Measurements from ENCODE around the gene NCF4.
A peak's percentile ranks its signal among the peaks of the same experiment; 100 is the strongest.

The NCF4 gene

GRCh38 chr22:36838119-36839030, 22.4 kb upstream of the NCF4 start:
- DNase-seq (ENCODE audit: low read depth in 2 of 2) = no peak

DNA sequence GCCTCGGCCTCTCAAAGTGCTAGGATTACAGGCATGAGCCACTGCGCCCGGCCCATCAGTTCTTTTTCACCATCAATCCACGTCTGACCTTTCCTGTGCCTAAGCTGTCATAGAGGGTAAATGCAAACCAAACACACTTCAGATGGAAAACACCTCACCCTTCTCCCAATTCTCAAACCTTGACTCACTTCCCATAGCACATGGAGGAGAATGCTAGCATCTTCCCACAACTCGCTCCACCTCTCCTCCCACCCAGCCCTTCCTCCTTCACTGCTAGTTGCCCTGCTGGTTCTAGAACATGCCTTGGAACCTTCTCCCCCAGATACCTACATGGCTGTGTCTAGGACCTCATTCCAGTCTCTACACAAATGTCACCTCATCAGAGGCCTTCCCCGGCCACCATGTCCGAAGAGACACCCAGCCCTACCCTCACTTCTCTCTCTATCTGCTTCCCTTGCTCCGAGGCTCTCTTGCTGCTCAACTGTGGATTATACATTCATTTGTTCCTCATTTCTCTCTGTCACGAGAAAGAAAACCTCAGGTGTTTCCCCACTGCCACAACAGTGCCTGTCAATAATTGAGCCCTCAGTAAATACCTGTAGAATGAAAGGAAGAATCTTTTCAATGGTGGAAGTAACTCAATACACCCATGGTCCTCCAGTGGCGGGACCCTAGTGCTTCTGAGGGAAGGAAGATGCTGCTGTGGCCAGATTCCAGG, 21.3 kb upstream of the NCF4 start:
- no peak for DNase-seq (ENCODE audit: low read depth in 2 of 2)

DNA sequence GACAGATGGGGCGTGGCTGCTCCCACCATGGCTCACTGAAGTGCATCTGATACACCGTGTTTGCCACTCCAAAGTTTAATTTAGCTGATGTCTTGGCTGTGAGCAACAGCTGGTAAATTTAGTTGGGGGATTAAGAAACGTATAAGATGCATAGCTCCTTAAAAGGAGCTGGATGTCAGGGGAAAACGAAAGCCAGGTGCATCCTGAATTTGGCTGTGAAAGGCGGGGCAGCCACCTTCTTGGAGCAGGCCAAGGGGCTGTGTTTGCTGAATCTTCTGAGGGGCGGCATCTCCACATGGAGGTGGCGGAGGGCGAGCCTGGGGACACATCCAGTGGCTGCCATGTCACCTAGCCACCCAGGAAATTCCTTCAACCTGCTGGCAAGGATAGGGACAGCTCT, 20.7 kb upstream of the NCF4 start:
- no peak for DNase-seq (ENCODE audit: low read depth in 2 of 2)

DNA sequence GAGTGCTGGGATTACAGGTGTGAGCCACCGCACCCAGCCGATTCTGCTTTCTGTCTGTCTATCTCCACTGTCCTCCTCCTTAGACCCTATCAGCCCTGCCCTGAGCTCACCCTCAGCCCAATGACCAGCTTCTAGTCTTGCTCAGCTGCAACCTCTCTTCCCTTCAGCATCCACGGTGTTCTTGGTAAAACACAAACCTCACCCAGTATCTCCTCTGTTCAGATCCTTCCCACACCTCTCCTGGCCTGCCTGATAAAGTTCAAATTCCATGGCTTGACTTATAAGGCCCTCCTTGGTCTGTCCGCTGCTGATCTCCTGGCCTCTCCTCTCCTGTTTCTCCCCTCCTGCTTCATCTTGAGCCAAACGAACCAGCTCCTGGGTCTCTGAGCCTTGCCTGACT, 14.5 kb upstream of the NCF4 start:
- no peak for DNase-seq (ENCODE audit: low read depth in 2 of 2)

GRCh38 chr22:36846949-36847348, 13.9 kb upstream of the NCF4 start:
- no peak for DNase-seq (ENCODE audit: low read depth in 2 of 2)

- DNase-seq (ENCODE audit: low read depth in 2 of 2) = no peak
These were observed 10.8 kb upstream of the NCF4 start for GRCh38 chr22:36850056-36850455.

DNA sequence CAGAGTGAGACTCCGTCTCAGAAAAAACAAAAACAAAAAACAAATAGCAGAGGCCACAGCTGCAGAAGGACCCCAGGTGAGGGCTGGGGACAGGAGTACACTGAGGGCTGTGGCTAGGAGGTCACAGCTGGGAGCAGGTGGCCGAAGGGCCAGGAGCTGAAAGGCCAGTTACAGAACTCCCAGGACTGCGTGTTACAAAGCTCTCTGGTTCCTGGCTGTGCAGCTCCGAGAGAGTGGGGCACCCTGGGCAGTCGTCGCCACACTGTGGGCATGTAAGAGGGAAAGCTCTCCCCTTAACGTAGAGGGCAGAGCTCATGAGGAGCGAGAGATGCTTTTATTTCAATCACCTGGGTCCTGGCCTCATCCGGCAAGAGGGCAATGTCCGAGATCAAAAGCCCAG, 10.1 kb upstream of the NCF4 start:
- no peak for DNase-seq (ENCODE audit: low read depth in 2 of 2)

- DNase-seq (ENCODE audit: low read depth in 2 of 2) = no peak
These were observed 8.5 kb upstream of the NCF4 start for GRCh38 chr22:36852056-36852973.

DNA sequence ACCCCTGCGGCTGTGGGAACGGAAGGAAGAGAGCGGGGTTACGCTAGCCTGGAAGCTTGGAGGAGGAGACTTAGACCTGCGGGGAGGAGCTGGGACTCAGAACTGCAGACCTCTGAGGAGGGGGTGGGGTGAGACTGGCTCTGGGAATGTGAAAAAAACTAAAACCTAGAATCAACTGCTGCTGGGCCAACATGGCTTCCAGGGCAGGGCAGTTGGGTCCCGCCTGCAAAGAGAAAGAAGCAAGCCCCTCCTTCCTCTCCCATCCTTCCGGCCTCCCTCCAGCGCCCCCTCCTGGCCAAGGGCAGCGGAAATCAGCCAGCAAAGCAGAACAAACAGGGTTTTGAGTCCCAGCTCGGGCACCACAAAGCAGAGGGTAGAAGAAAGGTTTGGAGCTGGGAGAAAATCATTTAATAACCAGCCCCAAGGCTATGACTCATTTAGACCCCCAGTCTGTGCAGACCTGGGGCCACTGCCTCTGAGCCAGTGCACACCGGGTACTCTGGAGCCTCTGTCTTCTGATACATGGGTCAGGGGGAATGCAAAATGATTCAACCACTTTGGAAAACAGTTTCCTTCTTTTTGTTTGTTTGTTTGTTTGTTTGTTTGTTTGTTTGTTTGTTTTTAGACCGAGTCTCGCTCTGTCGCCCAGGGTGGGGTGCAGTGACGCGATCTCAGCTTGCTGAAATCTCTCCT, 7.3 kb upstream of the NCF4 start:
- DNase-seq (ENCODE audit: low read depth in 2 of 2) = peak; percentile 62 to 71

GRCh38 chr22:36855478-36855877, 5.3 kb upstream of the NCF4 start:
- DNase-seq (ENCODE audit: low read depth in 2 of 2) = no peak

DNA sequence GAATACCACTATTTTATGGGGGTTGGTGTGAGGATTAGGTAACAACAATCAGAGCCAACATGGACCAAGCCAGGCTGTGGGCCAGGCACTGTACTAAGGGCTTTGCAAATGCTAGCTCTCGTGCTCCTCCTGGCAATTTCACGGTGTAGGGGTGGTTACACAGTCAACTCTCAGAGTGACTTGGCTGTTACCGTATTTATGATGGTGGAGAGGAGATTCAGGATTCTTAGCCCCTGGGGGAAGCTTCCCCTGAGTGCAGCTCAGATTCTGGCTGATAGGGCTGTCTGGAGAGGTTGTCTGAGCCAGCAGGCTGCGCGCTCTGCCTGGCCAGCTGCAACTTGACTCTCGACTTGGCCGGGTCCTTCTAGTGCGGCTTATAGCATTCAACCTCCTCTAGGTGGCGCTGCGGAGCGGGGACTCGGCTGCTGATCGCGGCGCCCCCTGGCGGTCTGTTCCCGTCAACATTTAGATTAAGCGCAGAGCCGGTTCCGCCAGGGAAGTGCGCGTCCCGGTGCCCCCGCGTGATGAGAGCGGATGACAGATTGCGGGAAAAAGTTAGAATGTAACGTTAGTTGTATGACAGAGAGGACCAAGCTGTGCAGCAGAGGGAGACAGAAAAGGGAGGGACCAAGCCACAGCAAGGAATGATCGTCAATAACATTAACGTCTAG, 4.5 kb upstream of the NCF4 start:
- DNase-seq (ENCODE audit: low read depth in 2 of 2) = peak; percentile 86 to 97

DNA sequence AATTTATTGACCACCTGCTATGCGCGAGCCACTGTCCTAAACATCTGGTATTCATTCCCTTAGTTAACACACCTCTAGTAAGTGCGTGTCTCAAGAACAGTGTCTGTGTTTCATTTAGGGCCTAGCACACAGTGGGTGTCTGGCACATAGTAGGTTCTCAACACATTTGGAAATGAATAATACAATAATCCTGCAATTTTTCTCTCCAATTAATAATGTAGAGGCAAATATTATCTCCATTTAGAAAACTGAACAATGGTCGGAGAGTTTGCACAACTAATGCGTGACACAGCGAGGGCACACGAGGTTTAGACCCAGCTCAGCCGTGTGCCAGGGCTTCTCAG, 4.0 kb upstream of the NCF4 start:
- DNase-seq (ENCODE audit: low read depth in 2 of 2) = no peak

- DNase-seq (ENCODE audit: low read depth in 2 of 2) = no peak
These were observed 2.6 kb upstream of the NCF4 start for GRCh38 chr22:36858156-36858555.

DNA sequence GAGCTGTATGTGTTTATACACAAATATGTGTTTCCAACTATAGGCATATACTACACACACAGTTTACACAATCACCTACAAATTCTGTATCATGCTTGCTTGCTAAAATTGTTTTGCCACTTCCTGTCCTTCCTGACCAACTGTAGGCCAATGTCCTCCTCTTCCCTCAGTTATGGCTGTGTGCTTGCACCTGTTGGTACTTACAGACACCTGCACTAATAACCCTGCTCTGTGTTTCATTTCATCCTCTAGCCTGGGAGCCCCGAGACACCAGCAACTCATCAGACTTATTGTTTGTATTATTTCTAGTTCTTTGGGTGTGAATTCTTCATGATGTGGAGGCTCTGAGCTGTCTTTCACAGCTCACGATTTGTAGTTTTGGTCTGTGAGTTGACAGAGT, 1.8 kb upstream of the NCF4 start:
- no peak for DNase-seq (ENCODE audit: low read depth in 2 of 2)

DNA sequence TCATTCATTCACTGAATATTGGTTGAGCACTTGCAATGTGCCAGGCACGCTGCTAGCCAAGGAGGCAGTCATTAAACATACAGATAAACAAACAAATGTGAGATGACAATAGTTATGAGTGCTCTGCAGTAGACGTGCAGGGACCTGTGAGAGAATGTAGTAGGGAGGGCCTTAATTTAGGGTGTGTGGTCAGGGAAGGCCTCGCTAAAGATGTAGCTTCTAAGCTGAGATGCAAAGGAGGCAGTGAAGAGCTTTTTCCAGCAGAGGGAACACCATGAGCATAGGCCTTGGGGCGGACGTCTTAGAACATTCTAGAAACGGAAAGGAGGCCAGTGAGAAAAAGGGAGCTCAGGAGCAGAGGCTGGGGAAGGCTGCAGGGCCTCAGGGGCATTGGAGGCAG, 789 bp upstream of the NCF4 start:
- no peak for DNase-seq (ENCODE audit: low read depth in 2 of 2)

GRCh38 chr22:36860438-36860820, 377 bp upstream of the NCF4 start:
- DNase-seq (ENCODE audit: low read depth in 2 of 2) = no peak

DNA sequence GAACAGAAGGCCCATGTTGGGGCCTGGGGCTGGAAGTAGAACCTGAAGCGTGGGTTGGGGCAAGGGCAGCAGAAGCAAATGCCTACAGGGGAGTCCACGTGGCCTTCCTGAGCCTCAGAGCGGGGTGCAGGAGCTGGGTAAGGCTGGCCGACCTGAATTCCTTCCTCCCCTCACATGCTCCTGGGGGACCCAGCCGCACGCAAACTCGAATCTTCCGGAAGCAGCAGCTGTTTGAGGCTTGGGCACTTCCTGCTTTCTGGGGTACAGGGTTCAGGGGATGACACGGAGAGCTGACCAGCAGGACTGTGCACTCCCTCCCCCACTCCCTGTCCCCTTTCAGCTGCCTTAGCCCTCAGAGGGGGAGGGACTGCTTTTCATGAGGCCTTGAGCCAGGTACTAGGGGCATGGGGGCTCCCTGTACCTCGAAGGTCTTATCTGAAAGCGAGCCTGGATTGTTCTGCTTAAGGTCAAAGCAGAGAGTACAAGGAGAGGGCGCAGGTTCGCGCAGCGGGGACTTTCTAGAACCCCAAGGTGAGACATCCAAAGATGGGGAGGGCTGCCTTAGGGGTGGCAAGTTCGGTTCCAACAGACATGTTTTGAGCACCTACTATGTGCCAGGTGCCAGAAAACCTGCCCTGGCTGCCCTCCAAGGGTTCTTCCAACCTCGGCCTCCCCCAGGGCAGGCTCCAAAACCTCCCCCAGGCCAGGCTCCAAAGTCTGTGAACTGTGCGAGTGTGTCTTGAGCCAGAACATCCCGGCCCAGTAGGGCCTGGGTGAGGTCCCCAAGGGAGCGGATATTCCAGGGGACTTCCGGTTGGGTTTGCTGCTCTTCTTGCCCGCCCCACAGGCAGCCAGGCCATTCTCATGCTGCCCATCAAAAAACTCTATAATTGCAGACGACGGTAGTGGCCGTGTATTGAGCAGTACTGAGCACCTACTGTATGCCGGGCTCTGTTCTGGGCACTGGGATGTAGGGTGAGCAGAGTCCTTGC, 1.7 kb downstream of the NCF4 start:
- DNase-seq (ENCODE audit: low read depth in 2 of 2) = no peak

DNA sequence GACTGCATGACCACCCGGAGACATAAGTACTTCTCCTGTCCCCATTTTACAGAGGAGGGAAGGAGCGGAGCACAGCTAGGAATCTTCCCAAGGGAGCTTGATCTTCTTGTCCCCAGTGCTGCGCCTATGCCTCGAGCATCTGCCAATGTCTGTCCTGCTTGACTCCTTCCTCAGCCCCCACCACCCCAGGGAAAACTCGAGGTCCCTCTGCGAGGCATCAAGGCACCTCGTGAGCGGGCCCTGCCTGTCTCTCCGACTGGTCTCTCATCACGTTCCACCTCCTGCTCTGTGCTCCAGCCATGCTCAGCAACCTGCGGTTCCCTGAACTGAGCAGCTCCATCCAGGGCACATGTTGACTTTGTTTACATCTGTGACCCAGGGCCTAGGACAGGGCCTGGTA, 2.5 kb downstream of the NCF4 start:
- DNase-seq (ENCODE audit: low read depth in 2 of 2) = no peak

- no peak for DNase-seq (ENCODE audit: low read depth in 2 of 2)
These were observed 3.2 kb downstream of the NCF4 start for GRCh38 chr22:36863979-36864378.

Measured in stimulated activated CD8-positive, alpha-beta memory T cell treated with anti-CD3 and anti-CD28 coated beads, Interleukin-7, amount 100 ng/mL, for 1 hour (primary cell).